ENCODE data around the gene TCERG1L.

Gene TCERG1L

GRCh38 chr10:131168238-131168875 lies 143.2 kb downstream of the TCERG1L start:
- in situ Hi-C loops (cut with HindIII; ENCODE audit: low sequenced_read_pairs): no loop called here
- no peak overlapping the region for H3K4me3 ChIP-seq (ENCODE audit: low read depth, low read length)
- DNase-seq (ENCODE audit: low read depth, low spot score): no peak
- no peak for TF ChIP-seq CTCF (IDR thresholded peaks at IDR 0.05; ENCODE audit: low read depth, low read length)

- TF ChIP-seq CTCF (IDR thresholded peaks at IDR 0.05; ENCODE audit: low read depth, low read length): no peak
- H3K4me3 ChIP-seq (ENCODE audit: low read depth, low read length): no peak overlapping the region
- in situ Hi-C loops (cut with HindIII; ENCODE audit: low sequenced_read_pairs): no loop called here
- DNase-seq (ENCODE audit: low read depth, low spot score): no peak
Measured at GRCh38 chr10:131167036-131167860, 144.3 kb downstream of the TCERG1L start.

- no peak overlapping the region for H3K4me3 ChIP-seq (ENCODE audit: low read depth, low read length)
- TF ChIP-seq CTCF (IDR thresholded peaks at IDR 0.05; ENCODE audit: low read depth, low read length): no peak
- in situ Hi-C loops (cut with HindIII; ENCODE audit: low sequenced_read_pairs): no loop called here
- DNase-seq (ENCODE audit: low read depth, low spot score): no peak
Measured at GRCh38 chr10:131166486-131166885, 145.0 kb downstream of the TCERG1L start.

- TF ChIP-seq CTCF (IDR thresholded peaks at IDR 0.05; ENCODE audit: low read depth, low read length): no peak
- no peak overlapping the region for H3K4me3 ChIP-seq (ENCODE audit: low read depth, low read length)
- DNase-seq (ENCODE audit: low read depth, low spot score): no peak
- in situ Hi-C loops (cut with HindIII; ENCODE audit: low sequenced_read_pairs): no loop called here
Measured at GRCh38 chr10:131165092-131165491, 146.4 kb downstream of the TCERG1L start.

- no peak for DNase-seq (ENCODE audit: low read depth, low spot score)
- in situ Hi-C loops (cut with HindIII; ENCODE audit: low sequenced_read_pairs): no loop called here
- H3K4me3 ChIP-seq (ENCODE audit: low read depth, low read length): no peak overlapping the region
- TF ChIP-seq CTCF (IDR thresholded peaks at IDR 0.05; ENCODE audit: low read depth, low read length): no peak
Measured at GRCh38 chr10:131162866-131163843, 148.4 kb downstream of the TCERG1L start.

- no peak for TF ChIP-seq CTCF (IDR thresholded peaks at IDR 0.05; ENCODE audit: low read depth, low read length)
- no peak for DNase-seq (ENCODE audit: low read depth, low spot score)
- in situ Hi-C loops (cut with HindIII; ENCODE audit: low sequenced_read_pairs): no loop called here
- no peak overlapping the region for H3K4me3 ChIP-seq (ENCODE audit: low read depth, low read length)
Measured at GRCh38 chr10:131162211-131162610, 149.3 kb downstream of the TCERG1L start.
